Measurements from ENCODE around the gene ACAT2.

ACAT2 gene

GRCh38 chr6:159807150-159807858, 45.5 kb downstream of the ACAT2 start:
- no peak for TF ChIP-seq EP300 (IDR thresholded peaks at IDR 0.05; ENCODE audit: borderline replicate concordance)
- no peak for TF ChIP-seq MAX (IDR thresholded peaks at IDR 0.05)
- TF ChIP-seq ZBTB7A (IDR thresholded peaks at IDR 0.05; ENCODE audit: low read depth): no peak
- no peak for TF ChIP-seq REST (IDR thresholded peaks at IDR 0.05; ENCODE audit: low read depth)
- no peak for TF ChIP-seq EGR1 (IDR thresholded peaks at IDR 0.05)
- no peak for TF ChIP-seq TEAD4 (IDR thresholded peaks at IDR 0.05)
- TF ChIP-seq YY1 (IDR thresholded peaks at IDR 0.05; ENCODE audit: low read depth): no peak
- TF ChIP-seq RAD21 (IDR thresholded peaks at IDR 0.05; ENCODE audit: low read depth): no peak
- TF ChIP-seq TAF1 (IDR thresholded peaks at IDR 0.05; ENCODE audit: low read depth): no peak
- no peak for TF ChIP-seq FOXM1 (IDR thresholded peaks at IDR 0.05; ENCODE audit: borderline replicate concordance, low read depth)
- no peak for TF ChIP-seq CREB1 (IDR thresholded peaks at IDR 0.05; ENCODE audit: low read depth)
- no peak for TF ChIP-seq USF1 (IDR thresholded peaks at IDR 0.05)

- TF ChIP-seq EGR1 (IDR thresholded peaks at IDR 0.05): no peak
- TF ChIP-seq EP300 (IDR thresholded peaks at IDR 0.05; ENCODE audit: borderline replicate concordance): no peak
- no peak for TF ChIP-seq RAD21 (IDR thresholded peaks at IDR 0.05; ENCODE audit: low read depth)
- TF ChIP-seq TCF12 (IDR thresholded peaks at IDR 0.05; ENCODE audit: low read depth): no peak
- no peak for TF ChIP-seq REST (IDR thresholded peaks at IDR 0.05; ENCODE audit: low read depth)
- no peak for TF ChIP-seq ZBTB7A (IDR thresholded peaks at IDR 0.05; ENCODE audit: low read depth)
- no peak for TF ChIP-seq TEAD4 (IDR thresholded peaks at IDR 0.05)
- TF ChIP-seq USF1 (IDR thresholded peaks at IDR 0.05): no peak
- TF ChIP-seq CREB1 (IDR thresholded peaks at IDR 0.05; ENCODE audit: low read depth): no peak
- TF ChIP-seq FOXM1 (IDR thresholded peaks at IDR 0.05; ENCODE audit: borderline replicate concordance, low read depth): no peak
- TF ChIP-seq YY1 (IDR thresholded peaks at IDR 0.05; ENCODE audit: low read depth): no peak
- no peak for TF ChIP-seq TAF1 (IDR thresholded peaks at IDR 0.05; ENCODE audit: low read depth)
- TF ChIP-seq MAX (IDR thresholded peaks at IDR 0.05): no peak
- TF ChIP-seq CEBPB (IDR thresholded peaks at IDR 0.05): no peak
- no peak for TF ChIP-seq NFIC (IDR thresholded peaks at IDR 0.05)
These were observed 46.8 kb downstream of the ACAT2 start for GRCh38 chr6:159808647-159809046.

- TF ChIP-seq TCF12 (IDR thresholded peaks at IDR 0.05; ENCODE audit: low read depth) (no peak), FOXM1 (IDR thresholded peaks at IDR 0.05; ENCODE audit: borderline replicate concordance, low read depth) (no peak), YY1 (IDR thresholded peaks at IDR 0.05; ENCODE audit: low read depth) (no peak)
These were observed 47.3 kb downstream of the ACAT2 start for GRCh38 chr6:159809149-159809548.

GRCh38 chr6:159813781-159814180, 51.9 kb downstream of the ACAT2 start:
- TF ChIP-seq MAX (IDR thresholded peaks at IDR 0.05) (no peak), TCF12 (IDR thresholded peaks at IDR 0.05; ENCODE audit: low read depth) (no peak), YY1 (IDR thresholded peaks at IDR 0.05; ENCODE audit: low read depth) (no peak), USF1 (IDR thresholded peaks at IDR 0.05) (no peak), REST (IDR thresholded peaks at IDR 0.05; ENCODE audit: low read depth) (no peak), TEAD4 (IDR thresholded peaks at IDR 0.05) (no peak), TAF1 (IDR thresholded peaks at IDR 0.05; ENCODE audit: low read depth) (no peak), CREB1 (IDR thresholded peaks at IDR 0.05; ENCODE audit: low read depth) (no peak), ZBTB7A (IDR thresholded peaks at IDR 0.05; ENCODE audit: low read depth) (no peak), NFIC (IDR thresholded peaks at IDR 0.05) (no peak), EP300 (IDR thresholded peaks at IDR 0.05; ENCODE audit: borderline replicate concordance) (no peak), CEBPB (IDR thresholded peaks at IDR 0.05) (no peak), RAD21 (IDR thresholded peaks at IDR 0.05; ENCODE audit: low read depth) (no peak)

Data from Ishikawa (cell line).